Astrocyte (in vitro differentiated cells and primary cell): ENCODE results near the gene GLB1L. TPM values are rescaled to one million over a fixed set of nuclear protein-coding genes. Genes with fewer than 3 reads are reported as not detected.

ENCODE experiments used
- DNase-seq: peaks from one replicate; pipeline ENCODE4 v3.0.0-alpha.2; 2010; ENCODE audit warnings: low read depth
- FAIRE-seq: peaks from 2 replicates; lab custom pipeline; 2011; peaks lifted over from hg19 to GRCh38; lab: Jason Lieb, UNC
- H2AFZ ChIP-seq: 2 replicates; pipeline ENCODE4 v1.6.0; 2012; ENCODE audit warnings: low read depth, low read length, inconsistent platforms
- H3K27ac ChIP-seq: 2 replicates; pipeline ENCODE4 v1.5.1; 2011; ENCODE audit warnings: low read depth, low read length, inconsistent platforms
- H3K27me3 ChIP-seq: 2 replicates; pipeline ENCODE4 v1.6.0; 2011; ENCODE audit warnings: low read length, inconsistent platforms; ENCODE audit not compliant: insufficient read depth
- H3K36me3 ChIP-seq: 2 replicates; pipeline ENCODE4 v1.5.1; 2011; ENCODE audit warnings: low read length, inconsistent platforms; ENCODE audit not compliant: insufficient read depth
- H3K4me1 ChIP-seq: 2 replicates; pipeline ENCODE4 v1.5.1; 2011; ENCODE audit warnings: low read length, inconsistent platforms; ENCODE audit not compliant: insufficient read depth
- H3K4me2 ChIP-seq: 2 replicates; pipeline ENCODE4 v1.6.0; 2012; ENCODE audit warnings: low read length, inconsistent platforms
- H3K4me3 ChIP-seq: 2 replicates; pipeline ENCODE4 v1.5.1; 2011; ENCODE audit warnings: low read depth, mild to moderate bottlenecking, low read length, inconsistent platforms; ENCODE audit not compliant: insufficient read depth
- H3K79me2 ChIP-seq: 2 replicates; pipeline ENCODE4 v1.6.0; 2012; ENCODE audit warnings: mild to moderate bottlenecking, low read length, inconsistent platforms; ENCODE audit not compliant: insufficient read depth
- H3K9ac ChIP-seq: 2 replicates; pipeline ENCODE4 v1.6.0; 2012; ENCODE audit warnings: mild to moderate bottlenecking, low read length, inconsistent platforms
- H3K9me3 ChIP-seq: 2 replicates; pipeline ENCODE4 v1.5.1; 2012; ENCODE audit warnings: low read depth, mild to moderate bottlenecking, low read length, inconsistent platforms; ENCODE audit not compliant: insufficient read depth
- H4K20me1 ChIP-seq: 2 replicates; pipeline ENCODE4 v1.6.0; 2012; ENCODE audit warnings: low read length, inconsistent platforms; ENCODE audit not compliant: insufficient read depth
- H3K27ac Mint-ChIP-seq: one replicate; pipeline ENCODE4 v1.8.0; 2021; ENCODE audit warnings: mild to moderate bottlenecking, mixed read lengths; ENCODE audit not compliant: unreplicated experiment
- H3K27me3 Mint-ChIP-seq: one replicate; pipeline ENCODE4 v1.8.0; 2021; ENCODE audit warnings: low read depth, mixed read lengths; ENCODE audit not compliant: unreplicated experiment
- H3K36me3 Mint-ChIP-seq: one replicate; pipeline ENCODE4 v1.8.0; 2021; ENCODE audit warnings: low read depth, mixed read lengths; ENCODE audit not compliant: unreplicated experiment
- H3K4me1 Mint-ChIP-seq: one replicate; pipeline ENCODE4 v1.8.0; 2021; ENCODE audit warnings: low read depth, mixed read lengths; ENCODE audit not compliant: unreplicated experiment
- H3K4me3 Mint-ChIP-seq: one replicate; pipeline ENCODE4 v1.8.0; 2021; ENCODE audit warnings: mild to moderate bottlenecking, moderate library complexity, mixed read lengths; ENCODE audit not compliant: unreplicated experiment
- H3K9me3 Mint-ChIP-seq: one replicate; pipeline ENCODE4 v1.8.0; 2021; ENCODE audit warnings: mild to moderate bottlenecking, mixed read lengths; ENCODE audit not compliant: unreplicated experiment
- CTCF ChIP-seq: IDR thresholded peaks from 2 replicates; pipeline ENCODE4 v1.5.1; 2011; ENCODE audit warnings: low read depth, mild to moderate bottlenecking, inconsistent platforms, low read length, moderate library complexity; ENCODE audit not compliant: insufficient read depth
- EZH2 ChIP-seq: IDR thresholded peaks from 2 replicates; pipeline ENCODE4 v1.6.1; 2012; ENCODE audit warnings: mild to moderate bottlenecking, low read length, inconsistent platforms; ENCODE audit not compliant: insufficient read depth
- total RNA-seq: library from RNA; stranded (reverse); gene quantifications from 2 replicates; pipeline ENCODE4 v1.2.1, GENCODE V29; 2021

Gene GLB1L
- total RNA-seq, 1 donor from 2014 or later: 2.7 TPM

- Histone ChIP-seq H3K4me2 (peak overlapping the region; percentile 100), H2AFZ (no peak overlapping the region), H3K27me3 (no peaks in the 10 kb centered on the region), H3K79me2 (peaks cover 13% of the 10 kb centered on the region), H3K9ac (peak overlapping the region; percentile 92), H3K36me3 (no peaks in the 10 kb centered on the region), H3K27ac (peak overlapping the region; percentile 92), H3K4me3 (no peak overlapping the region), H3K4me1 (peaks cover 27% of the 10 kb centered on the region), H4K20me1 (peaks cover 4% of the 10 kb centered on the region), H3K9me3 (no peaks in the 10 kb centered on the region)
- Mint-ChIP-seq H3K4me1 (peaks cover 38% of the 10 kb centered on the region), H3K4me3 (peak overlapping the region; percentile 89), H3K27me3 (no peaks in the 10 kb centered on the region), H3K36me3 (peaks cover 13% of the 10 kb centered on the region), H3K9me3 (no peaks in the 10 kb centered on the region), H3K27ac (peak overlapping the region; percentile 95)
- FAIRE-seq (no peak), DNase-seq (no peak)
- TF ChIP-seq CTCF (no peak), EZH2 (no peak)
Observed at GRCh38 chr2:219280651-219281050, 35.4 kb upstream of the GLB1L start.

- Mint-ChIP-seq H3K36me3 (peaks cover 13% of the 10 kb centered on the region), H3K9me3 (no peaks in the 10 kb centered on the region), H3K27ac (peak overlapping the region; percentile 95), H3K27me3 (no peaks in the 10 kb centered on the region), H3K4me3 (peak overlapping the region; percentile 89), H3K4me1 (peaks cover 34% of the 10 kb centered on the region)
- Histone ChIP-seq H3K4me1 (peaks cover 24% of the 10 kb centered on the region), H3K4me2 (peak overlapping the region; percentile 100), H3K9me3 (no peaks in the 10 kb centered on the region), H3K36me3 (no peaks in the 10 kb centered on the region), H3K9ac (peak overlapping the region; percentile 92), H3K4me3 (peak overlapping the region; percentile 74), H3K27ac (peak overlapping the region; percentile 92), H4K20me1 (peaks cover 4% of the 10 kb centered on the region), H3K79me2 (peaks cover 13% of the 10 kb centered on the region), H3K27me3 (no peaks in the 10 kb centered on the region), H2AFZ (peak overlapping the region; percentile 69)
- no peak for FAIRE-seq
- DNase-seq: no peak
- TF ChIP-seq CTCF (no peak), EZH2 (no peak)
Observed at GRCh38 chr2:219279916-219280516, 34.8 kb upstream of the GLB1L start.

- FAIRE-seq (no peak), DNase-seq (peak; percentile 96)
- Mint-ChIP-seq H3K4me3 (peak within 1 kb of the TSS; percentile 89), H3K27ac (peak within 1 kb of the TSS; percentile 98), H3K4me1 (peaks cover 40% of the 10 kb centered on the region), H3K27me3 (no peaks in the 10 kb centered on the region), H3K36me3 (peaks cover 13% of the 10 kb centered on the region), H3K9me3 (no peaks in the 10 kb centered on the region)
- H3K9me3 ChIP-seq: no peaks in the 10 kb centered on the region
- H3K9ac ChIP-seq: peak within 1 kb of the TSS; percentile 92
- H3K36me3 ChIP-seq: no peaks in the 10 kb centered on the region
- H4K20me1 ChIP-seq: peaks cover 4% of the 10 kb centered on the region
- H3K4me3 ChIP-seq: peak within 1 kb of the TSS; percentile 74
- H3K27me3 ChIP-seq: no peaks in the 10 kb centered on the region
- H3K27ac ChIP-seq: peak within 1 kb of the TSS; percentile 92
- TF ChIP-seq EZH2: no peak
- TF ChIP-seq CTCF: no peak
- H3K4me2 ChIP-seq: peak within 1 kb of the TSS; percentile 100
- peaks cover 31% of the 10 kb centered on the region for H3K4me1 ChIP-seq
- H3K79me2 ChIP-seq: peaks cover 13% of the 10 kb centered on the region
- H2AFZ ChIP-seq: peak within 1 kb of the TSS; percentile 69
Observed at GRCh38 chr2:219279151-219279915, 34.1 kb upstream of the GLB1L start, which contains the start of gene DNAJB2. Gene DNAJB2, plus strand, starts transcription at chr2:219279366. Its CDS starts 468 bp downstream, at chr2:219279834.
